GM18870 (cell line): Measurements from ENCODE around the gene SLC30A3.
"Not testable (repeated sequence)": the region's sequence is repeated elsewhere in the genome, so short reads cannot be mapped to it uniquely, and the experiment has no call there.

Source experiments
- ATAC-seq: cut with Tn5 transposase; IDR thresholded peaks from one replicate; pipeline ENCODE4 v1.9.1; 2021; ENCODE audit warnings: moderate library complexity; ENCODE audit not compliant: unreplicated experiment

Gene SLC30A3

DNA sequence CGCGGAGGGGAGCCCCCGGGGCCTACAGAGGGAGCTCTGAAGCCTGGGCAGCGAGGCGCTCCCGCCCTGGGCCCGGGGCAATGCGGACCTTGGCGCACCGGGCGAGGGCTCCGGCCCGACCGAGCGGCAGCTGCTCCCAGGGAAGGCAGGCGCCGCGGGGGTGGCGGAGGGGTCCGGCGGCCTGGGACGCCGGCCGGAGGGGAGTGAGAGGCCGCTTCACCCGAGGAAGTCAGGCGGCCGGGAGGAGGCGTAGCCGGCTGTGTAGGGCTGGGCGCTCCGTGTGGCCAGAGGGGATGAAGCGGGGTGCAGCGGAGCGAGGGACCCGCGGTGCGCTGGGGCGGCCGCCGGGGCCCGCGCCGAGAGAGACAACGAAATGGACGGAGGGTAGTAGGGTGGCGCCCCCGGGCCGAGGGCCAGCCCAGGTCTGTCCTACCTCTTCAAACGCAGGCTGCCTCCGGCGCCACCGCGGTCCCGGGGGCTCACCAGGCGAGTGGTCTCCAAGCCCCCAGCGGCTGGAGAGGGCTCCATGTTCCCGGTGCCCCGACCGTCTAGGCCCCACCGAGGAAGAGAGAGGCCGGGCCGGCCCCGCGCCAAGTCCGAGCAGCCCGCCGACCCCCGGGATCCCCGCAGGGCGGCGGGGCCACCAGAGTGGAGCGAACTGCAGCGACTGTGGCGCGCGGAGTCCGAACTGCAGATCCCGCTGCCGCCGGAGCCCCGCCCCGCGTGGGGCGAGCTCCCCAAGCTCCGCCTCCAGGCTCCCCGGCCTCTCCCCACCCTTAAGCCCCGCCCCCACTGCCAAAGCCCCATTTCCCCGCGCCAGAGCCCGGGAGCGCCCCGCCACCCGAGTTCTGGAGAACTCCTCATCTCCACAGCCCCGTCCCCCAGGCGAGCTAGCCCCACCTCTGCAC lies at the start of gene SLC30A3:
Gene SLC30A3 (minus strand): TSS at position 669 of the 908 bp plus-strand sequence. CDS start 141 bp downstream, at position 528.
- no peak for ATAC-seq

DNA sequence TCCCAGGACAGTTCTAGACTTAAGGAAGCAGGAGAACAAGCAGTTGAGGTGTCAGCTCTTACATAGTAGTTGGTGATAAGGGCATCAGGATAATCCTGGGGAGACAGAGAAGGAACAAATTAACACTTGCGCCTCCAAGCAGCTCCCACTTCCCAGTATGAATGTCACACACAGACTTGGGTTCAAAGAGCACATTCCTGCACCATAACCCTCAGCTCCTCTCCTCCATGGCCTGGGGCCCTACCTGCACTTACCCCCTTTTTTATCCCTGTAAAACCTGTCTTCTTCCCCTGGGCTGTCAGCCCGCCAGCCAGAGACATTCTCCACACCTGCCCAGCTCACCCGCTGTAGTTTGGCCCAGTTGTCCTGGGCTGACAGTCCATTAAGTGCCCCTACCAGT lies 49.3 kb upstream of the SLC30A3 start:
- no peak for ATAC-seq

GRCh38 chr2:27309651-27310050 lies 46.8 kb upstream of the SLC30A3 start:
- no peak for ATAC-seq

- no peak for ATAC-seq
Measured at GRCh38 chr2:27308359-27308881, 45.6 kb upstream of the SLC30A3 start, which contains the start of gene UCN. TSS of gene UCN (minus strand) at chr2:27308445. CDS start at chr2:27307895, 550 bp downstream.

- no peak for ATAC-seq
Measured at GRCh38 chr2:27307545-27308358, 44.9 kb upstream of the SLC30A3 start.

DNA sequence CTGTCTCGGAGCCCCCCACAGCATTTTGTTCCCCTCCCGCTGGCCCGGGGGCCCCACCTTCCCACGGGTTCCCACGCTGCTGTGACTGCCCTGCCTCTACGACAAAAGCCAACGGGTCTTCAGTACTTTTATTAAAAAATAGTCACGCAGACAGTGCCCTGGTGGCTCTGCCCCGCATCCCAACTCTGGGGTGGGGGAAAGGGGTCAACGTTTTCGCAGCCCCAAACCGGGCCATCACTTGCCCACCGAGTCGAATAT lies 44.4 kb upstream of the SLC30A3 start:
- ATAC-seq: no peak

GRCh38 chr2:27306573-27307286 lies 43.9 kb upstream of the SLC30A3 start:
- ATAC-seq: no peak

- ATAC-seq: no peak
Measured at GRCh38 chr2:27306136-27306535, 43.3 kb upstream of the SLC30A3 start.

- ATAC-seq: no peak
Measured at GRCh38 chr2:27305516-27305915, 42.7 kb upstream of the SLC30A3 start.

DNA sequence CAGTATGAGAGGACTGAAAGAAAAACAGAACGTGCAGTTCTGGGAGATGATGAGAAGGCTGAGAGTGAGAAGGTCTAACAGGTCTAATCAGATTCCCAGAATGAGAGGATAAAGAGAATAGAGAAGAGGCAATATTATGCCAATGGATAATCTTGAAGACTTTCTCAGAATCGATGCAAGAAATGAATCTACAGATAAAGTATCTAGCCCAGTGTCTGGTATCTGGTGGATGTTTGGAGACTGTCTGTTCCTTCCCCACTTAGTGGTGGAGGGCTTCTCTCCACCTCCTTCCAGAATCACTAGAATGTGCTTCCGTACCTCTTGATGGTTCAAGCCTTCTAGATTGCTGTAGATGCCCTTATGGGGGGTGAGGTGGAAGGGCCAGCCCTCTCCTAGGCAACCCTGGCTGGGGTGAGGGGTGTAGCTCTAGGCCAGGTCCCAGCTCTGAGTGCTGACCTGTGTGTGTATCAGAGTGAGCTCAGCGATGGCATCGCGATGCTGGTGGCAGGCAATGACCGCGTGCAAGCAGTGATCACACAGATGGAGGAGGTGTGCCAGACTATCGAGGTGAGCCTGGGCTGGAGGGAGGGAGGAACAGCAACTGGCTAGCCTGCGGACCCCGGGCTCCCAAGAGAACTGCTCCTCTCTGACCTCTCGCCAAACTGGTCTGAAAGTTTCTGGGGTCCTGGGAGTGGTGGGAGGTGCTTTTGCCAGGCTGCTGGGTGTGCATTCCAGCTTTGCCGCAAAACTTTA lies 41.8 kb upstream of the SLC30A3 start:
- no peak for ATAC-seq

DNA sequence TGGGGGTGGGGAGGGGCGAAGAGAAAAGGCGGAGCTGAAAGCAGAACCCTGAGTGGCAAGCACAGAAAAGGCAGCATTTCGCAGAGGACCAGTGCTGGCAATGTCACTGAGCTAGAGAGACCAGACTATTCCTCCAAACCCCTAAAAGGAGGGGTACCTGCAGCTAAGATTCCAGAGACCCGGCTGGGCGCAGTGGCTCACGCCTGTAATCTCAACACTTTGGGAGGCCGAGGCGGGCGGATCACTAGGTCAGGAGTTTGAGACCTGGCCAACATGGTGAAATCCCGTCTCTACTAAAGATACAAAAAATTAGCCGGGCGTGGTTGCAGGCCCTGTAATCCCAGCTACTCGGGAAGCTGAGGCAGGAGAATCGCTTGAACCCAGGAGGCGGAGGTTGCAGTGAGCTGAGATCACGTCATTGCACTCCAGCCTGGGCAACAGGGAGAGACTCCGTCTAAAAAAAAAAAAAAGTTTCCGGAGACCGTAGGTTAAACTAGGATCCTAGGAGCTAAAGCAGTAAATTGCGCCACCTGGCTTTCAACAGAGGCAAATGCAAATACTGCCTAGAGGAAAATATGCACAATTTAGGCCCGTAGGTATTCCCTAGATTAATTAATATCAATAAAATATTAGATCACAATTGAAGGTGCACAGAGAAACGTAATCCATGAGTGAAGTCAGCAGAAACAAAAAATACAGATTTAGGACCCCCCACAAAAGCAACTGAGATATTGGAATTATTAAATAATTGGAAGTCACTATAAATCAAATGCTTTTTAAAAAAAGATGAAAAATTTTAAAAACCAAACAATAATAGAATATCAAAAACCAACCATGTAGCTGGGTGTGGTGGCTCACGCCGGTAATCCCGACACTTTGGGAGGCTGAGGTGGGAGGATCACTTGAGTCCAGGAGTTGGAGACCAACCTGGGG lies 40.5 kb upstream of the SLC30A3 start:
- ATAC-seq: no peak

- ATAC-seq: not testable (repeated sequence)
Measured at GRCh38 chr2:27300606-27301005, 37.8 kb upstream of the SLC30A3 start.

- ATAC-seq: no peak
Measured at GRCh38 chr2:27298391-27299080, 35.7 kb upstream of the SLC30A3 start.

- ATAC-seq: no peak
Measured at GRCh38 chr2:27297195-27297594, 34.3 kb upstream of the SLC30A3 start.

DNA sequence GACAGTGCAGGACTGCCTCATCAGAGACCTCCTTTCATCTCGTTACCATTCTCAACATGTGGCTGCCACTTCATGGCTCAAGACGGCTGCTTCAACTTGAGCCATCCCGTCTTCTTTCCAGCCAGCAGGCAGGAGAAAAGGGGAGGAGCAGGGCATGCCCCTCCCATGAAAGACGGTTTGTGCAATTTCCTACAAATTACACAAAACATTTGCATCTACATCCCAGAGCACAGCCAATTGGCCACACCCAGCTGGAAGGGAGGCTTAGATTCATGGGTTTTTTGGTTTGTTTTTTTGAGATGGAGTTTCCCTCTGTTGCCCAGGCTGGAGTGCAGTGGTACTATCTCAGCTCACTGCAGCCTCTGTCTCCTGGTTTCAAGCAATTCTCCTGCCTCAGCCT lies 33.6 kb upstream of the SLC30A3 start:
- no peak for ATAC-seq

DNA sequence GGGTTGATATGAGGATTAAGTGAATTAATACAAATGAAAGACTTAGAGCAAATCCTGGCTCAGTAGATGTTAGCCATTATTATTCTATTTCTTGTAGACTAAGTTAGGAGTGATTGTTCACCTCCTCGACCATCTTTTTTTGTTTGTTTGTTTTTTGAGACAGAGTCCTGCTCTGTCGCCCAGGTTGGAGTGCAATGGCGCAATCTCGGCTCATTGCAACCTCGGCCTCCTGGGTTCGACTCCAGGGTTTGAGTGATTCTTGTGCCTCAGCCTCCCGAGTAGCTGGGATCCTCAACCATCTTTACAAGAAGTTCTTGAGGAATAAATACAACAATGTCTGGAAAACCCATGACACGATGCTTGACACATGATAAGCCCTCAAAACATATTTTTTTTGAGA lies 32.1 kb upstream of the SLC30A3 start:
- ATAC-seq: no peak

DNA sequence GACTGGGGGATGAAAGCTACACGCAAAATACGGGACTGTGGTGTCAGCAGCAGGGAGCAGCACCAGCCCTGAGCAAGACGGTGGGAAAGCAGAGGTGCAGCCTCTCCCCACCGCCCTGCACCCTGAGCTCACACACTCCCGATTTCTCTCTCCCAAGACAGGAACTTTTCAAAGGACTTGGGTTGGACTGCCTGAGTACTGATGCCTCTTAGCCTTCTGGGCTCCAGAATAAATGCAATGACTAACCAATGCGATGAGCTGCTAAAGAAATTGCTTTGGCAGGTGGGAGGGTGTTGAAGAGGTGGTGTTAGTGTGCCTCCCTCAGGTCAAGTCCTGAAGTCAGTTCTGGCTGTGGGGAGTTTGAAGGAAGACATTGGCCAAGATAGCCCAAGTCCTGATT lies 29.0 kb upstream of the SLC30A3 start:
- no peak for ATAC-seq

DNA sequence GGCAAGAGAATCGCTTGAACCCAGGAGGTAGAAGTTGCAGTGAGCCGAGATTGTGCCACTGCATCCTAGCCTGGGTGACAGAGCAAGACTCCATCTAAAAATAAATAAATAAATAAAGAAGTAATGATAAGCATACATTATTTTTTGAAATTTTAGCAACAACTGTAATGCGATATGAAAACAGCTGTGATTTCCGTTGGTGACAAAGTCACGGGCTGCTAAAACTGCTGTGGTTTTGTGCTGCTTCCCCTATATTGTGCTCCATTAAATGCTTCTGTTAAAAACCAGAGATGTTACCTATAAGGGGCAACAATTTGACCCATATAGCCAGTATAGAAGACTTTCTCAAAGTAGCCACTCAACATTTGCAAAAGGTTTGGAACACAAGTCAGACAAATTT lies 27.7 kb upstream of the SLC30A3 start:
- no peak for ATAC-seq

DNA sequence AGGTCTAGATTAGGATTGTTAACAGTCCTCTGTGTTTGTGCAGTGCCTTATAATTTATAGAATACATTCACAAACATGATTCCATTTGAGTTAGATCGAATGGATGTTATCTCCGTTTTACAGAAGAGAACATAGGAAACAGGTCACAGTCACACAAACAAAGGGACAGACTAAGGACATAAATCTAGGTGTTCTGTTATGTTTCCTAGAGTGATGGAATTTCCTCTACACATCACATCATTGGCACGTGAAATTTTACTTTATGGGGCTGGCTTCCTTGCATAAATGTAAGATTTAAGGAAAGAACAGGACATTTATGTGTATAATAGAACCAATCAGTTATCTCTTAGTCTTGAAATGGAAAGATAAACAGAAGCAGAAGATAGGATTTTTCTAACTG lies 25.8 kb upstream of the SLC30A3 start:
- no peak for ATAC-seq
